ENCODE data around the gene ZNF428. TPM values are rescaled to one million over a fixed set of nuclear protein-coding genes. Genes with fewer than 3 reads are reported as not detected.

Gene ZNF428
- total RNA-seq, 3 donors from 2014 or later (not counting 1 experiment from before 2014, with no cell fraction given) = 36.3 to 50.5 (median 37.6) TPM

GRCh38 chr19:43595605-43595998, 23.8 kb downstream of the ZNF428 start:
- peak in 2 of 3 donors; percentile 2 to 10 for ATAC-seq

GRCh38 chr19:43594710-43595604, 24.5 kb downstream of the ZNF428 start:
- Mint-ChIP-seq H3K9me3 (no peaks in the 10 kb centered on the region), H3K27ac (peak overlapping the region; percentile 98 to 100), H3K27me3 (ENCODE audit: low read depth in 2 of 2) (no peaks in the 10 kb centered on the region), H3K4me3 (peak overlapping the region; percentile 97), H3K36me3 (no peaks in the 10 kb centered on the region), H3K4me1 (peaks cover 44 to 54% of the 10 kb centered on the region in 2 donors)
- Histone ChIP-seq H3K27me3 (ENCODE audit: control insufficient read depth, insufficient read depth, low read length) (no peaks in the 10 kb centered on the region), H3K4me3 (ENCODE audit: low read length) (peak overlapping the region; percentile 64), H3K4me1 (ENCODE audit: control insufficient read depth, insufficient read depth, low read length) (peaks cover 35% of the 10 kb centered on the region), H3K9me3 (ENCODE audit: control insufficient read depth, insufficient read depth, low read length) (no peaks in the 10 kb centered on the region), H3K27ac (ENCODE audit: low read length) (peak overlapping the region; percentile 89), H3K36me3 (ENCODE audit: control insufficient read depth, insufficient read depth, low read length) (peaks cover 22% of the 10 kb centered on the region)
- WGBS (ENCODE audit: insufficient coverage) = 1% methylated on average over 64 of the region's 64 CpGs
- intact Hi-C loops (cut with micrococcal nuclease) = loop anchor here (1.0 to 5.0 kb wide), 3 partner anchors 40 to 148 kb away; no protein-coding TSS in a partner anchor
- ATAC-seq (peak; percentile 60 to 75 (median 64)), DNase-seq (peak; percentile 71 to 91)
- peak; percentile 96 for TF ChIP-seq CTCF (IDR thresholded peaks at IDR 0.05)

More at GRCh38 chr19:43595605-43595998, 23.8 kb downstream of the ZNF428 start:
- Mint-ChIP-seq H3K27ac (peak overlapping the region; percentile 98 to 100), H3K27me3 (ENCODE audit: low read depth in 2 of 2) (no peaks in the 10 kb centered on the region), H3K9me3 (no peaks in the 10 kb centered on the region), H3K4me1 (peaks cover 44 to 53% of the 10 kb centered on the region in 2 donors), H3K4me3 (peak overlapping the region; percentile 97), H3K36me3 (no peaks in the 10 kb centered on the region)
- no peak for TF ChIP-seq CTCF (IDR thresholded peaks at IDR 0.05)
- Histone ChIP-seq H3K4me1 (ENCODE audit: control insufficient read depth, insufficient read depth, low read length) (peaks cover 35% of the 10 kb centered on the region), H3K4me3 (ENCODE audit: low read length) (peak overlapping the region; percentile 64), H3K27me3 (ENCODE audit: control insufficient read depth, insufficient read depth, low read length) (no peaks in the 10 kb centered on the region), H3K27ac (ENCODE audit: low read length) (peak overlapping the region; percentile 89), H3K36me3 (ENCODE audit: control insufficient read depth, insufficient read depth, low read length) (peaks cover 25% of the 10 kb centered on the region), H3K9me3 (ENCODE audit: control insufficient read depth, insufficient read depth, low read length) (no peaks in the 10 kb centered on the region)
- DNase-seq = no peak
- intact Hi-C loops (cut with micrococcal nuclease) = loop anchor here (5.0 kb wide), 1 partner anchor 148 kb away; no protein-coding TSS in a partner anchor
- 3% methylated on average over 18 of the region's 18 CpGs for WGBS (ENCODE audit: insufficient coverage)

GRCh38 chr19:43594081-43594697, 25.2 kb downstream of the ZNF428 start:
- DNase-seq (no peak), ATAC-seq (no peak)
- Histone ChIP-seq H3K4me1 (ENCODE audit: control insufficient read depth, insufficient read depth, low read length) (peaks cover 35% of the 10 kb centered on the region), H3K27ac (ENCODE audit: low read length) (no peak overlapping the region), H3K27me3 (ENCODE audit: control insufficient read depth, insufficient read depth, low read length) (no peaks in the 10 kb centered on the region), H3K36me3 (ENCODE audit: control insufficient read depth, insufficient read depth, low read length) (peaks cover 15% of the 10 kb centered on the region), H3K9me3 (ENCODE audit: control insufficient read depth, insufficient read depth, low read length) (no peaks in the 10 kb centered on the region), H3K4me3 (ENCODE audit: low read length) (peak overlapping the region; percentile 64)
- peak overlapping the region; percentile 97 for H3K4me3 Mint-ChIP-seq
- WGBS (ENCODE audit: insufficient coverage) = 93% methylated on average over 10 of the region's 10 CpGs
- peaks cover 44 to 62% of the 10 kb centered on the region in 2 donors for H3K4me1 Mint-ChIP-seq
- intact Hi-C loops (cut with micrococcal nuclease) = loop anchor here (1.0 kb wide), 2 partner anchors 39 to 60 kb away; no protein-coding TSS in a partner anchor
- H3K27ac Mint-ChIP-seq = peak overlapping the region; percentile 98 to 100
- no peaks in the 10 kb centered on the region for H3K36me3 Mint-ChIP-seq
- no peaks in the 10 kb centered on the region for H3K9me3 Mint-ChIP-seq
- TF ChIP-seq CTCF (IDR thresholded peaks at IDR 0.05) = no peak
- H3K27me3 Mint-ChIP-seq (ENCODE audit: low read depth in 2 of 2) = no peaks in the 10 kb centered on the region
